Adrenal gland (tissue), 5 donors: Measurements from ENCODE around the gene C9.

Source experiments
- CTCF ChIP-seq, 6 experiments: fragments of 450-650 bp in 4 of 6; fragments of 200-600 bp in 2 of 6; sonication (generic) in 1 of 6; IDR thresholded peaks; 1 replicate in 5 of 6; 2 replicates in 1 of 6; pipeline versions ENCODE4 v1.5.1 to v1.8.0; 2016 to 2021; ENCODE audit warnings: antibody characterized with exemption in 6 of 6, mild to moderate bottlenecking in 2 of 6, moderate library complexity in 1 of 6
- POLR2A ChIP-seq, 2 donors: fragments of 450-650 bp; IDR thresholded peaks; one replicate each; pipeline ENCODE4 v1.6.1; 2017; ENCODE audit warnings: antibody characterized with exemption in 2 of 2, mild to moderate bottlenecking in 2 of 2, moderate library complexity in 1 of 2
- donor health status: DM: no; HTN: no; CAD: no.

DNA sequence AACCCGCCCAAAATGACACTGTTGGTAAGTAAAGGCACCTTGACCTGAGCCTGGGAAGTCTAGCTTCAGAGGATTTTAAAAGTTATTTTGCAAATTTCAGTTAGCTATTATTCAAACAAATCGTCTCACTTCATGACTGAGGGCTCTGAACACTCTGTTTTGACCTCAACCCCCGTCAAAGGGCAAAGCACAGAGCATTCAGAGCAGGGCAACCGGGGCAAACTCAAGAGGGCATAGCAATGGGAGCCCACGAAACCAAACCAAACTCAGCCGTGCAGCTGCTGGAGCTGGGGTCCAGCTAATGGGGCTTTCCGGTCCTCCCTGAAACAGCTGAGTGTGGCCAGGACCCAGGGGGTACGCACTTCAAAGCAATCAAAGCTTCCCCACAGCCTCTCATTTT is 1.6 kb downstream of the C9 start:
- no peak for TF ChIP-seq POLR2A (IDR thresholded peaks at IDR 0.05)
- TF ChIP-seq CTCF (IDR thresholded peaks at IDR 0.05) = no peak
